ENCODE results near the gene NACC2.

- TF ChIP-seq, protein P1, sequence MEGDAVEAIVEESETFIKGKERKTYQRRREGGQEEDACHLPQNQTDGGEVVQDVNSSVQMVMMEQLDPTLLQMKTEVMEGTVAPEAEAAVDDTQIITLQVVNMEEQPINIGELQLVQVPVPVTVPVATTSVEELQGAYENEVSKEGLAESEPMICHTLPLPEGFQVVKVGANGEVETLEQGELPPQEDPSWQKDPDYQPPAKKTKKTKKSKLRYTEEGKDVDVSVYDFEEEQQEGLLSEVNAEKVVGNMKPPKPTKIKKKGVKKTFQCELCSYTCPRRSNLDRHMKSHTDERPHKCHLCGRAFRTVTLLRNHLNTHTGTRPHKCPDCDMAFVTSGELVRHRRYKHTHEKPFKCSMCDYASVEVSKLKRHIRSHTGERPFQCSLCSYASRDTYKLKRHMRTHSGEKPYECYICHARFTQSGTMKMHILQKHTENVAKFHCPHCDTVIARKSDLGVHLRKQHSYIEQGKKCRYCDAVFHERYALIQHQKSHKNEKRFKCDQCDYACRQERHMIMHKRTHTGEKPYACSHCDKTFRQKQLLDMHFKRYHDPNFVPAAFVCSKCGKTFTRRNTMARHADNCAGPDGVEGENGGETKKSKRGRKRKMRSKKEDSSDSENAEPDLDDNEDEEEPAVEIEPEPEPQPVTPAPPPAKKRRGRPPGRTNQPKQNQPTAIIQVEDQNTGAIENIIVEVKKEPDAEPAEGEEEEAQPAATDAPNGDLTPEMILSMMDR (IDR thresholded peaks at IDR 0.05): no peak
- TF ChIP-seq POLR2A (IDR thresholded peaks at IDR 0.05): no peak
Measured at GRCh38 chr9:136008693-136008997, 86.4 kb downstream of the NACC2 start.
